ENCODE measurements around the gene TST.

TST gene

GRCh38 chr22:36979016-36979910 lies 40.0 kb downstream of the TST start:
- DNase-seq, result no peak

GRCh38 chr22:36977947-36978660 lies 41.1 kb downstream of the TST start:
- peak; percentile 66 for DNase-seq

DNA sequence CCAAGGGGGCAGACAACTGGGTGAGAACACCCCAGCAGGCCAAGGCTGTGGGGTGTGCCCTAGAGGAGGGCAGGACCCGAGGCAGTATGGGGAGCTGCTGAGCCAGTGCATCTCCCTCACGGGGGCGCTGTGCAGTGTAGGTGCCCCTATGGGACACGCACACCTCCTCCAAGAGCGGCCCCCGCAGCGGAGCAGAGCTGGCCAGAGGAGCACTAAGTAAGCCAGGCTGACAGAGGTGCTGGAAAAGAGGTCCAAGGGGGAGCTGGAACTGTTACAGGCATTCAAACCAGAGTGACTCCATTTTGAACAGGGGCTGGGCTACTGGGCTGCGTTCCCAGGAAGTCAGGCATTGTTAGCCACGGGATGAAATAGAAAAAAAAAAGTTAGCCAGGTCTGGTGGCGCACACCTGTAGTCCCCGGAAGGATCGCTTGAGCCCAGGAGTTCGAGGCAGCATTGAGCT lies 41.8 kb downstream of the TST start:
- DNase-seq, result peak; percentile 13

- no peak for DNase-seq
Observed at GRCh38 chr22:36976606-36977005, 42.6 kb downstream of the TST start.

DNA sequence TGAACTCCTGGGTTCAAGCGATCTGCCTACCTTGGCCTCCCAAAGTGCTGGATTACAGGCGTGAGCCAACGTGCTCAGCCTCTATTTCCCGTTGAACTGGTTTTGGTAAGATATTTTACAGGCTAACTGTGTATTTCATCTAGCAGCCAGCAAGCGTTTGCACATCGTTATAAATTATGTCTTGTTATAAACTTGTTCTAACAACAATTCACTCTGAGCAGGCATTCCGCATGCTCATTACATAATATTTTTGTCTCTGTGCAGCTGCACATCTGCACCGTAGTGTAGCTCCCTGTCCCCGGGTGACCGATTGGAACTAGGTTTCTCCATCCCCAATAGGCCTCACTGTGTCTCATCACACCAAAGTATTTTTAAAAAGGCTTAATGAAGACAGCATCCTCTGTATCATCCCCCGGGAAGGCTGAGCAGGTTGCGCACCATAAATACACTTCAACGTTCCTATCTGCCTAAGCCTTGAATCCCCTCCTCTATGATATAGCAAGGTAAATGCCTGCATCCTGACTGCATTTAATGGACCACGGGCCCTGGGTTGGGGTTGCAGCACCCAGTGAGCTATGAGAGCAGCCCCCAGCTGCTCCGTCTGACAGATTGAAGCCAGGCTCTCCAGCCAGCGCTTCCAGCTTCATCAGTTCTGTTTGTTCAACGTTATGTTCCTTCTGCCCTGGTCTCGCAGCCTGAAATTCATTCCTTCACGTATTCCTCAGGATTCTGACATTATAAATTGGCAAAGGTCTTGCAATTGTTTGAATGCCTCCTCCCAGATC lies 47.7 kb downstream of the TST start:
- DNase-seq, result no peak

GRCh38 chr22:36968249-36968964 lies 50.8 kb downstream of the TST start:
- no peak for DNase-seq

- DNase-seq, result no peak
Observed at GRCh38 chr22:36966851-36967540, 52.3 kb downstream of the TST start.

GRCh38 chr22:36965696-36966095 lies 53.6 kb downstream of the TST start:
- no peak for DNase-seq

DNA sequence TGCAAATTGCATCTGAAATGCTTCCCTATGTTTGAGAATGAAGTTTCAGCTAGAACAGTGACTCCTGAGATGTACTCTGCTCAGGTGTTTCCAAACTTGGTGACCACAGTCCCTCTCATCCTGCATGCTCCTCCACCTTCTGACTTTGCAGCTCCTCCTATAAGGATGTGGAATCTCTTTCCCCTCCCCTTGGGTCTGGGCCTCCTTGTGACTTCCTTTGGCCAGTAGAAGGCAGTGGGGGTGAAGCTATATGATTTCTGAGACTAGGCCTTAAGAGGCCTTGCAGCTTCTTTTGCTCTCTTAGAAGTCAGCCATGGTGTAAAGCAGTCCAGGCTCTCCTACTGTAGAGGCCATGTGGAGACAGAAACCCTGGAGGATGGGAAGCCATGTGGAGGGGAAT lies 55.1 kb downstream of the TST start:
- no peak for DNase-seq

GRCh38 chr22:36963302-36963701 lies 55.9 kb downstream of the TST start:
- no peak for DNase-seq

DNA sequence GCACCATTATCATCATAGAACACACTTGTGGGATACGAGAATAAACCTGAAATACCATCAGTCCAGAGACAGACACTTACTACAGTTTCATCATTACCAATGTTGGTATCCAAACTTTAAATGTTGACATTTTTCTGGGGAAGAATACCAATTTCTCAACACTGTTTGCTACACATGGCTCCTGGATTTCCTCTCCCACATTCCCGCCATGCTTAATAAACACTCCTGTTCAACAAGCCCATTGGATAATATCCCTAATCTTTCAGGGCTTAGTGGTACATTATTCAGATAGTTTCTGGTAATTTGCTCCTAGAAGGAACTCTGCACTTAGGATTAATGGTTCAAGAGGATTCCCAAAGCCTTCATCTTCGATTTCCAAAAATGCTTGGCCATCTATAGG lies 57.6 kb downstream of the TST start:
- DNase-seq, result no peak
